ENCODE data around the gene MPZL1.

Gene MPZL1

DNA sequence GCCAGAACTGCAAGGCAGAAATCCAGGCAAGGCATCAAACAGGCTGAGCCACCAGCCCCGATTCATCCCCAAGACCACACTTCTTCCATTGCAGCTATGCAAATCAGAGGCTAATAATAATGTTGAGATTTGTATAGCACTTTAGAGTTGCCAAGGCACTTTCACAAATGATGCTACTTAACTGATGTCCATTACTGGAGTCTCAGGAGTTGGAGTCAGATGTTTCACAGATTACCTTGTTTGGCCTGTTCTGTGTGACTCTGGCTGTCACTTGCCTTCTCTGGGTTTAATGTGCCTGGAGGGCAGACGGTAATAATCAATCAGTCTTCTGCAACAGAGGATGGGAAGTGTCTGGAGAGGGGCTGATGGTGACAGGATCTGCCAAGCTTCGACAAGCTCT is 40.8 kb upstream of the MPZL1 start:
- Histone ChIP-seq H3K4me1 (ENCODE audit: control insufficient read depth, insufficient read depth, low read length) (peaks cover 14% of the 10 kb centered on the region), H3K27ac (ENCODE audit: insufficient read depth, low read depth, low read length, poor library complexity, severe bottlenecking) (no peak overlapping the region), H3K36me3 (ENCODE audit: control insufficient read depth, insufficient read depth, low read length) (no peaks in the 10 kb centered on the region), H3K4me3 (ENCODE audit: insufficient read depth, low read depth, low read length) (no peak overlapping the region), H3K9me3 (ENCODE audit: control insufficient read depth, low read length) (no peaks in the 10 kb centered on the region), H3K27me3 (ENCODE audit: control insufficient read depth, insufficient read depth, low read length, poor library complexity, severe bottlenecking) (no peaks in the 10 kb centered on the region)
- 80 to 87% methylated on average over 3 of the region's 3 CpGs for WGBS, 2 experiments

DNA sequence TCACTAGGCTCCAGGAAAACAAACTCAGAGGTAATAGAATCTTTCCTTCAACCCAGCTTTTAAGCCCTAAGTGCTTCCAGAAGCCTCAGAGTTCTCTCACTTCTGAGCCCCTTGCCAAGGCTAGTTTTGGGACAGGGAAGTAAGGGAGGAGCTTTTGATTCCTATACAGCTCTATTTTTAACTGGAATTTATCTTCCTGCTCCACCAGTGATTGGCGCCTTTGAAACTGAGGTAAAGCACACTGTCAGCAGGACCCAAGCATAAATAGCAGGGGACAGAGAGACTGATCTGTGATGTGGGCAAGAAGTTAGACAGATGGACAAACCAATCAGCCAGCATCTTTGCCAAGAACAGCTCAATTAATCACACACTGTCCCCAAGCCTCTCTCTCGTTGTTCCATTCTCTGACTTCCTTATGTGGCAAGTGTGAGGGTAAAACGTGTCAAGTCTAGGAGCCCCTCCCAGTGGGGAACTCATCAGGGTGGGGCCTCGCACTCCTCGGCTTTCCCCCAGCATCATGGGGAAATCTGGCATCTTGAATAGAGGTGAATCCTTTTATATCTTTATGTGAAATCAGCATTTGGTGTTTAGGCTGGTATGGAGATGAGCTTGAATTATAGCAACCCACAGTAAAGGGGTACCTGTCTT is 40.2 kb upstream of the MPZL1 start:
- 84 to 89% methylated on average over 5 of the region's 5 CpGs for WGBS, 2 experiments
- Histone ChIP-seq H3K4me1 (ENCODE audit: control insufficient read depth, insufficient read depth, low read length) (peaks cover 14% of the 10 kb centered on the region), H3K27me3 (ENCODE audit: control insufficient read depth, insufficient read depth, low read length, poor library complexity, severe bottlenecking) (no peaks in the 10 kb centered on the region), H3K9me3 (ENCODE audit: control insufficient read depth, low read length) (no peaks in the 10 kb centered on the region), H3K36me3 (ENCODE audit: control insufficient read depth, insufficient read depth, low read length) (no peaks in the 10 kb centered on the region), H3K4me3 (ENCODE audit: insufficient read depth, low read depth, low read length) (no peak overlapping the region), H3K27ac (ENCODE audit: insufficient read depth, low read depth, low read length, poor library complexity, severe bottlenecking) (no peak overlapping the region)

DNA sequence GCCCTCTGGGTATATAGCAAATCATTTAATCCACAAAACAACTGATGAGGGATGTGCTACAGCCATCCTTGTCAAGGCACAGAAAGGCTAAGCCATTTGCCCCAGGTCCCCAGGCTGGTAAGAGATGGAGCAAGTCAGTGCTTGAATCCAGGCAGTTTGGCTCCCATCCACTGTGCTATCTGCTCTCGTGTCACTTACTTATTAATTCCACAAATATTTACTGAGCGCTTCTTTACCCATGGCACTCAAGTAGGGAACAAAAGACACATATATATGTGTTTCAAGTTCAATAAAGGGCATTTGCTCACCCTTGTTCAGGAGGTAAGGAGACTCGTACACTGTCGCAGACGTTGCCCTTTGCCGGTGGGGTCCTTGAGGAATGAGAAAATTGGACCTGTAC is 38.6 kb upstream of the MPZL1 start:
- no peaks in the 10 kb centered on the region for H3K9me3 ChIP-seq (ENCODE audit: control insufficient read depth, low read length)
- WGBS, 2 experiments: 86 to 91% methylated on average over 6 of the region's 6 CpGs
- no peaks in the 10 kb centered on the region for H3K36me3 ChIP-seq (ENCODE audit: control insufficient read depth, insufficient read depth, low read length)
- no peak overlapping the region for H3K27ac ChIP-seq (ENCODE audit: insufficient read depth, low read depth, low read length, poor library complexity, severe bottlenecking)
- H3K4me3 ChIP-seq (ENCODE audit: insufficient read depth, low read depth, low read length): no peak overlapping the region
- H3K27me3 ChIP-seq (ENCODE audit: control insufficient read depth, insufficient read depth, low read length, poor library complexity, severe bottlenecking): no peaks in the 10 kb centered on the region
- H3K4me1 ChIP-seq (ENCODE audit: control insufficient read depth, insufficient read depth, low read length): peaks cover 14% of the 10 kb centered on the region

DNA sequence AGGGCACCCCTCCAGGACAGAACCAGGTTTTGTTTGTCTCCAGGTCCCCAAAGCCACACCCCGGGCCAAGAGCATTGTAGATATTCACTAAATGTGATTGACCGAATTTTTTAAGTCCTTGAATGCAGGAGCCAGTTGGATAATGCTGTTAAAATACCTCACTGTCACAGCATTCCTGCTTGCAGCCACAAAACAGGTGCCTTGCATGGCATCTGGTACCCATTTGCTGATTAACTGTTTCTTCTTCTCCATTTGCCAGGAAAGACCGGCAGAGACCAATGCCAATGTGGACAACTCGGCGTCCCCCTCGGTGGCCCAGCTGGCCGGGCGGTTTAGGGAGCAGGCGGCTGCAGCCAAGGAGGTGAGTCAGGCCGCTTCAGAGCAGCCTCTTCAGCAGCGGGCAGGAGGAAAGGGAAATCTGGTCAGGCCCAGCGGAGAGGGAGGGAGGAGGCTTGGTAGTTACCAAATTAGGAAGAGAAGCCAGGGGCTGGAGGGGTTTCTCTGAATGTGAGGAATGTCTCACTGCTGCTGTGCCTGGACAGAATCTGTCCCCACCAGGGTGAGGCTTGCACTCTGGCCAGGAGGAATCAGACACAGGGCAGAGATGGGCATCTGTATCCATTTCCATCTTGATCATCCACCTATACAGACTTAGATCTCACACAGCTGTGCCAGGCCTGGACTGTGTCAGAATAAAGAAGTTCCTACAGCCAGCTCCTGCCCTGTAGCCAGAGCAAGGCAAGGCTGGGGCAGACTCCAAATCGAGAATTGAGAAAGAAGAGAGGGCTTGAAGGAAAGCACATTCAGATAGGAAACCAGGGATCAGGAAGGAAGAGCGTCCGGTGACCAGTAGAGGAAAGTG is 37.9 kb upstream of the MPZL1 start:
- Histone ChIP-seq H3K4me3 (ENCODE audit: insufficient read depth, low read depth, low read length) (no peak overlapping the region), H3K9me3 (ENCODE audit: control insufficient read depth, low read length) (no peaks in the 10 kb centered on the region), H3K4me1 (ENCODE audit: control insufficient read depth, insufficient read depth, low read length) (peaks cover 14% of the 10 kb centered on the region), H3K27me3 (ENCODE audit: control insufficient read depth, insufficient read depth, low read length, poor library complexity, severe bottlenecking) (no peaks in the 10 kb centered on the region), H3K36me3 (ENCODE audit: control insufficient read depth, insufficient read depth, low read length) (no peaks in the 10 kb centered on the region), H3K27ac (ENCODE audit: insufficient read depth, low read depth, low read length, poor library complexity, severe bottlenecking) (no peak overlapping the region)
- 31 to 39% methylated on average over 15 of the region's 15 CpGs for WGBS, 2 experiments

DNA sequence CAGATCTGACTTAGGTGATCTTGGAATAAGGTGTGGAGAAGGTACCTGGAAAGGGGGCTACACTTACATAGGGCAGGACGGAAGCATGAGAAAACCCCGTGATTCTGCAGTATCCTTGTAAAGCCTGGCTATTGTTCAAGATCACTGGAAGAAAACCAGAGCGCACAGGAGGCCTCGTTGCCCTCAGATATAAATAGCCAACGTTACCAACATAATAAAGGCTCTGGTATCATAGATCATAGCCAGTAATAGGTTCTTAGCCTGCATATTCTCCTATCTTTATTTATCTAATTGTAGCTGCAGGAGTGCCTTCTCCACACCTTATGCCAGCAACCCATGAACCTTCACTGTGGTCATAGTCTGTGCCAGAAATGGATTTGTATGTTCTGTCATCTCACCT is 35.9 kb upstream of the MPZL1 start:
- no peak overlapping the region for H3K4me3 ChIP-seq (ENCODE audit: insufficient read depth, low read depth, low read length)
- H3K9me3 ChIP-seq (ENCODE audit: control insufficient read depth, low read length): no peaks in the 10 kb centered on the region
- H3K27me3 ChIP-seq (ENCODE audit: control insufficient read depth, insufficient read depth, low read length, poor library complexity, severe bottlenecking): no peaks in the 10 kb centered on the region
- H3K4me1 ChIP-seq (ENCODE audit: control insufficient read depth, insufficient read depth, low read length): peaks cover 14% of the 10 kb centered on the region
- no peak overlapping the region for H3K27ac ChIP-seq (ENCODE audit: insufficient read depth, low read depth, low read length, poor library complexity, severe bottlenecking)
- no peaks in the 10 kb centered on the region for H3K36me3 ChIP-seq (ENCODE audit: control insufficient read depth, insufficient read depth, low read length)
- WGBS, 2 experiments: 91 to 93% methylated on average over 5 of the region's 5 CpGs

DNA sequence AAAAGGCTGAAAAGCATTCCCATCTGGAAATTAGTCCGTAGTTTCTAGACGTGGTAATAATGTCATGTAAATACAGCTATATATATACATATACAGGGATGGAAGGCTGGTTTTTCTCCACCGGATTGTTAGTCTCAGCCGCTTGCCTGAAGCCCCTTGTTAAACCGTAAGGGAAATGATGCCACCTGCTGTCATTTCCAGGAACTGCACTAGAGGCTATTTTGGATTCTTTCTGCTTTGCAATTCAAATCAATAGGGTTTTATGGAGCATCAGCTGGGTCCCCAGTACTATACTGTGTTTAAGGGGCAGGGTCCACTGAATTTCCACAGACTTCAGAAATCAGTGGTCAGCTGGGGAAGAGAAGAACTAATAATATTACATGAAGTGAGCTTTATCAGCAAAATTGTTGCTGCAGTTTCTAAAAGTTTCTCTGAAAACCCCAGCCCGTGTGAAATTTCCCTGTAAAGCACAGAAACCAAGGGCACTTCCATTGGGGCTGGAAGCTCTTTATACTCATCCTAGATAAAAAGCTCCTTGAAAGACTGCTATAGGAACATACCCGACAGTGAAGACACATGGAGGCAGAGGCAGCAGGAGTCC is 33.8 kb upstream of the MPZL1 start:
- Histone ChIP-seq H3K36me3 (ENCODE audit: control insufficient read depth, insufficient read depth, low read length) (no peaks in the 10 kb centered on the region), H3K27ac (ENCODE audit: insufficient read depth, low read depth, low read length, poor library complexity, severe bottlenecking) (no peak overlapping the region), H3K27me3 (ENCODE audit: control insufficient read depth, insufficient read depth, low read length, poor library complexity, severe bottlenecking) (no peaks in the 10 kb centered on the region), H3K4me3 (ENCODE audit: insufficient read depth, low read depth, low read length) (no peak overlapping the region), H3K9me3 (ENCODE audit: control insufficient read depth, low read length) (no peaks in the 10 kb centered on the region), H3K4me1 (ENCODE audit: control insufficient read depth, insufficient read depth, low read length) (peaks cover 13% of the 10 kb centered on the region)
- WGBS, 2 experiments: 28 to 34% methylated on average over 5 to 6 of the region's 7 CpGs

DNA sequence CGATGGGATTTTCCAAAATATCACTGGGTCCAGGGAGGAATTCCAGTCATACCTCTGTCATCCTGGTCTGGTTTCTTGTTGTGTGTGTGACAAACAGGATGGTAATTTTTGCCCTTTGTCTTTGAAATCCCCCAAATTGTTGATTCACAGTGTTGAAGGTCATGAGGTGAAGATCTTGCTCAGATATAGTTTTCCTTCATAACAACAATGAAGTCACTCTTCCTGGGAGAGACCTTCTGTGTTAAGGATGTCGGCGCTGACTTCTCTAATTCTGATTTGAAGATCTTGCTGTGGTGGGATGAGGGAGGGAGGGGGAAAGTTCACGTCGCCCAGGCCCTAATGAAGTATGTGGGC is 32.2 kb upstream of the MPZL1 start:
- no peak overlapping the region for H3K4me3 ChIP-seq (ENCODE audit: insufficient read depth, low read depth, low read length)
- H3K36me3 ChIP-seq (ENCODE audit: control insufficient read depth, insufficient read depth, low read length): no peaks in the 10 kb centered on the region
- WGBS, 2 experiments: 86 to 91% methylated on average over 5 of the region's 5 CpGs
- H3K9me3 ChIP-seq (ENCODE audit: control insufficient read depth, low read length): no peaks in the 10 kb centered on the region
- H3K27ac ChIP-seq (ENCODE audit: insufficient read depth, low read depth, low read length, poor library complexity, severe bottlenecking): no peak overlapping the region
- H3K27me3 ChIP-seq (ENCODE audit: control insufficient read depth, insufficient read depth, low read length, poor library complexity, severe bottlenecking): no peaks in the 10 kb centered on the region
- no peaks in the 10 kb centered on the region for H3K4me1 ChIP-seq (ENCODE audit: control insufficient read depth, insufficient read depth, low read length)

DNA sequence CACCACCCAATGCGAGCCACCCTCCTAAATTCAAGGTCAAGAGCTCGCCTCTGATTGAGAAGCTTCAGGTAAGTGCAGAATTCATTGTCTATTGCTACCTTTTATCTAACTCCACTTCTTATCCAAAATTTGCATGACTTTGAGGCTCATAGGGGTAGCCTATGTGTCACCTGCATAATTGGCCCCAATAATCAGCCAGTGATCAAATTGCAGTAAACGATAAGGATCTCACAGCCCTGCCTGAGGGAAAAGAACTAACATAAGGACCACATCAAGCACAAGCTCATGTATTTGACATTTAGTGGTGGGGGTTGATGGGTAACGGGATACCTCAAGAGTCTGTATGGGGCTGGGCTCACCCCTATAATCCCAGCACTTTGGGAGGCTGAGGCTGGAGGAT is 31.7 kb upstream of the MPZL1 start:
- no peaks in the 10 kb centered on the region for H3K27me3 ChIP-seq (ENCODE audit: control insufficient read depth, insufficient read depth, low read length, poor library complexity, severe bottlenecking)
- no peak overlapping the region for H3K4me3 ChIP-seq (ENCODE audit: insufficient read depth, low read depth, low read length)
- H3K4me1 ChIP-seq (ENCODE audit: control insufficient read depth, insufficient read depth, low read length): no peaks in the 10 kb centered on the region
- H3K9me3 ChIP-seq (ENCODE audit: control insufficient read depth, low read length): no peaks in the 10 kb centered on the region
- H3K27ac ChIP-seq (ENCODE audit: insufficient read depth, low read depth, low read length, poor library complexity, severe bottlenecking): no peak overlapping the region
- WGBS, 2 experiments: 90 to 91% methylated on average over 4 of the region's 4 CpGs
- no peaks in the 10 kb centered on the region for H3K36me3 ChIP-seq (ENCODE audit: control insufficient read depth, insufficient read depth, low read length)

DNA sequence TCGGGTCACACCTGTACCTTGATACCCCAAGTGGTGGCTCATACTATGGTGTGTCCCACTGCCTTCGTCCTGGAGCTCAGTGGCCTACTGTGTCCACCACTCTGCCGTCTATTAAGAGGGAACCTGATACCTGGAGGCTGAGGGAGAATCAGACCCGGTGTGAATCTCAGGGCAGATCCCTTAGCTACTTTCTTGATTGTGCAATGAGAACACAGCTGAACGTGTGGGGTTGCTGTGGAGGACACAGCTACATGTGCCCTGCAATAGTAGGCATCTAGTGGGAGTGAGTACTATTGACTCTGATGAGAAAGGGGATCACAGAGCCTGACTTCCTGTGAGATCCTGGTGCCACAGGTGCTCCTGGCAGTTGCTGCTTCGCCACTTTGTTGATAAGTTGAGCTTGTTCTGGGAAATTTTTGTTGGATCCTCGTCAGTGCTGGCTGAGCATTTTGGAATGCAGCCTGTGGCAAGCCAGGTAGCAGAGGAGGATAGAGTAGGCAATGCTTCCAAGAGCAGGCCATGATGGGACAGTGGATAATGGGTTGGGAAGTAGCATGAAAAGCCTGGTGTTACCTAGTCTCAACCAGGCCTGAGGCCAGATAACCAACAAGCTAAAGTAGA is 28.2 kb upstream of the MPZL1 start:
- H3K4me3 ChIP-seq (ENCODE audit: insufficient read depth, low read depth, low read length): no peak overlapping the region
- WGBS, 2 experiments: 93 to 94% methylated on average over 7 of the region's 7 CpGs
- H3K4me1 ChIP-seq (ENCODE audit: control insufficient read depth, insufficient read depth, low read length): no peaks in the 10 kb centered on the region
- H3K36me3 ChIP-seq (ENCODE audit: control insufficient read depth, insufficient read depth, low read length): no peaks in the 10 kb centered on the region
- H3K27me3 ChIP-seq (ENCODE audit: control insufficient read depth, insufficient read depth, low read length, poor library complexity, severe bottlenecking): no peaks in the 10 kb centered on the region
- no peak overlapping the region for H3K27ac ChIP-seq (ENCODE audit: insufficient read depth, low read depth, low read length, poor library complexity, severe bottlenecking)
- no peaks in the 10 kb centered on the region for H3K9me3 ChIP-seq (ENCODE audit: control insufficient read depth, low read length)

DNA sequence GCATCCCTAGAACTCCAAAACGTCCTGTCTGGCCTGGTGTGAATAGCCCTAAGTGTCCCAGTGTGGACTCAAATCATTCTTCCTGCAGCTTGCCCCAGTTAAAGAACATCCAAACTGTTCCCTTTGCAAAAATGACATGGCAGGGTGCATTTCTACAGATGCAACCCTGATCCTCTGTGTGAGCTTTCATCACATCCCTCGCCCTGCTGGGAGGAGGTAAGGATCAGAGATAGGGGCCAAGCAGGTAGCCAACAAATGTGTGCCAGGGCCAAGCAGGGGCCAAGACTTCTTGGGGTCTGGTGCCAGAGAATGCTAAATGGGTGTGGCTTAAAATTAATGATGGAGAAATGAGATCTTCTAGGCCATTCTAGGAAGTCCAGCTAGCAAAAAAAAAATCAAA is 27.1 kb upstream of the MPZL1 start:
- Histone ChIP-seq H3K27me3 (ENCODE audit: control insufficient read depth, insufficient read depth, low read length, poor library complexity, severe bottlenecking) (no peaks in the 10 kb centered on the region), H3K36me3 (ENCODE audit: control insufficient read depth, insufficient read depth, low read length) (no peaks in the 10 kb centered on the region), H3K9me3 (ENCODE audit: control insufficient read depth, low read length) (no peaks in the 10 kb centered on the region), H3K4me3 (ENCODE audit: insufficient read depth, low read depth, low read length) (no peak overlapping the region), H3K27ac (ENCODE audit: insufficient read depth, low read depth, low read length, poor library complexity, severe bottlenecking) (no peak overlapping the region), H3K4me1 (ENCODE audit: control insufficient read depth, insufficient read depth, low read length) (no peaks in the 10 kb centered on the region)
- WGBS, 2 experiments: 82 to 88% methylated on average over 2 of the region's 2 CpGs

Data from ectodermal cell (in vitro differentiated cells).